ENCODE data around the gene VAMP8. TPM values are rescaled to one million over a fixed set of nuclear protein-coding genes. Genes with fewer than 3 reads are reported as not detected.
A peak's percentile ranks its signal among the peaks of the same experiment; 100 is the strongest.
"Not testable (repeated sequence)": the region's sequence is repeated elsewhere in the genome, so short reads cannot be mapped to it uniquely, and the experiment has no call there.

Gene VAMP8
- polyA plus RNA-seq, 1 donor: 12.8 TPM

DNA sequence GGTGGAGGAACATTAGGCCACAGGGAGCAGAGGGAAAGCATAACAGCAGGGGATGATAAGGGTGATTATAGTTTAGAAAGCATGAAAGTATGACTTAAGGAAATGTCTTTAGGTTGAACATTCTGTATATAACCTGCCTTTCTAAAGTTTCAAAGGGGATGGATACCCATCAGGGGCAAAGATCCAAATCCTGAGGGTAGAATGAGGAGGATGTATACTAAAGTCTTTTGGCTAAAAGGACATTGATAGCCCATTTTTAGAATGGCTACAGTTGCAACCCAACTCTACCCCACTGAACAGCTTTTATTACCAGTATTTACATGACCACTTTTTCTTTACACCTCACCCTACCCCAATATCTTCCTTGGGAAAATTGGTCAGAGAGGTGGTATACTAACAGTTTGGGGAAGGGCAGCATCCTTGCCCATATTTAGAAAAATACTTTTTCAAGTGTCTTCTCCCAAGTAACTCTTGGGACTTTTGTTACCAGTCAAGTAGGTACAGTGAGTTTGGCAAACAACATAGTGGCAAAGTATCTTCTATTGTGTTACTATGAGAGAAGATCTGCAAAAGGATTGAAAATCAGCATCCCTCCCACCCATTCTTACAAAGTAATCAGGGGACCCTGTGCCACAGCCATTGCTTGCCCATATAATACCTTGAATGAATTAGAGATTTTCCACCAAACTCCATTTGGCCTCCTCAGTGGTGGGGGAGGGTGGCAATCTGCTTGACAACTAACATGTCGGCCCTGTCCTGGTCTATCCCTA is 30.1 kb upstream of the VAMP8 start:
- no peak for DNase-seq (ENCODE audit: low read depth)

GRCh38 chr2:85547859-85548607 is 29.4 kb upstream of the VAMP8 start:
- DNase-seq (ENCODE audit: low read depth): no peak

- DNase-seq (ENCODE audit: low read depth): no peak
Observed at GRCh38 chr2:85548608-85548900, 28.8 kb upstream of the VAMP8 start.

DNA sequence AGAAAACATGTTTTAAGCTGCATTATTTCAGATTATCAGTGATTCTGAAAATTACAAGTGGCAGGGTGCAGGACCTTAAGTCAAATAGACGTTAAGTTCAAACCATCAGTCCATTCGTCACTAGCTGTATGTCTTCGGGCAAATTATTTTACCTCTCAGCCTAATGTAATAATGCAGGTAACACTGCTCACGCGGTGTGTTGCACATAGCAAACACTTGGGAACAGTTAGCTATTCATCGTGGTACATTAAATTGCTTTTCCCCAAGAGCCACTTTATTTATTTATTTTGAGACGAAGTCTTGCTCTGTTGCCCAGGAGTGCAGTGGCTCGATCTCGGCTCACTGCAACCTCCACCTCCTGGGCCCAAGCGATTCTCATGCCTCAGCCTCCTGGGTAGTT is 28.3 kb upstream of the VAMP8 start:
- no peak for DNase-seq (ENCODE audit: low read depth)

- DNase-seq (ENCODE audit: low read depth): no peak
Observed at GRCh38 chr2:85549826-85550225, 27.6 kb upstream of the VAMP8 start.

DNA sequence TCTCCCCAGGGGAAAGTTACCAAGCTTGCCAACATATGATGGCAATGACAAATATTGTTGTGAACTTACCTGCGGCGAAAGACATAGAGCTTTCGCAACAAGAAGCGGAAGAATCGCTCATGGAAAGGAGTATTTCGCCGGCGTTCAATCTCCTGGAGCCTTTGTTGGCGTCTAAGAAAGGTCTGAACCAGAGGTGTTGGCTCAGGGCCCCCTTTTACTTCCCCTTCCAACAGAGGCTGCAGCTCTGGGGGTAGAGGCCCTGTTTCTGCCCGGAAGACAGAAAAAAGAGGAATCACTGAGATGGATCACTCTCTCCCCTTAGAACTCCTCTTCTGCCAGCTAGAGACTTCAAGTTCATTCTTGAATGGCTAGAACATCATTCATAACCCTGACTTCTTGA is 26.9 kb upstream of the VAMP8 start:
- DNase-seq (ENCODE audit: low read depth): no peak

- peak; percentile 46 for DNase-seq (ENCODE audit: low read depth)
Observed at GRCh38 chr2:85551698-85552678, 25.4 kb upstream of the VAMP8 start.

GRCh38 chr2:85553184-85553583 is 24.2 kb upstream of the VAMP8 start:
- no peak for DNase-seq (ENCODE audit: low read depth)

- DNase-seq (ENCODE audit: low read depth): no peak
Observed at GRCh38 chr2:85554980-85555612, 22.3 kb upstream of the VAMP8 start.

DNA sequence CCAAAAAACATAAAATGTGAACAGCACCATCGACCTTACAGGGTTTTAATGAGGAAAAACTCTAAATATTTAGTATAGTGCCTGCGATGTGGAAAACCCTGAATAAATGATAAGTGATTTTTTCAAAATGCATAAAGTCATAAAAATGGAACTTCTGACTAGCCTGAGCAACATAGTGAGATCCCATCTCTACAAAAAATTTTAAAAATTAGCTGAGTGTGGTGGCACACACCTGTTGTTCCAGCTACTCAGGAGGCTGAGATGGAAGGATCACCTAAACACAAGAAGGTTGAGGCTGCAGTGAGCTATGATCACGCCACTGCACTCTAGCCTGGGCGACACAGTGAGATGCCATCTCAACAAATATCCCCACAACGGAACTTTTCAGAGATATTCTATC is 20.3 kb upstream of the VAMP8 start:
- DNase-seq (ENCODE audit: low read depth): no peak

DNA sequence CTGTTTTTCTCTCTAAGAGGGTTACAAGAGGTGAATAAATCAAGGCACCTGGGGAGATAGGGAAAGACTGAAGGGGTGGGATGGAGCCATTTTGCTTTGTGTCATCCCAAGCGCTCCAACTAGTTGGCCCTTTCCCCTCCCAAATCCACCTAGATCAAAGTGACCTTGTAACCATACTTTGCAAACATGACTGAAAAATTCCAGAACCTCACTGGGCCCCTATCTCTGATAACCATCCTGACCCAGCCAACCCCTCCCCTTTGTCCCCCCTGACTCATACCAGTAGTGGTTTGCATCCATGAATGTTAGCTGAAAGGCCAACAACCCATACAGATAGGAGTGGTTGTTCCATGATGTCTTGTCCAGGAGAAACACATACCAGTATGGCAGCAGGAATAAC is 19.2 kb upstream of the VAMP8 start:
- no peak for DNase-seq (ENCODE audit: low read depth)

DNA sequence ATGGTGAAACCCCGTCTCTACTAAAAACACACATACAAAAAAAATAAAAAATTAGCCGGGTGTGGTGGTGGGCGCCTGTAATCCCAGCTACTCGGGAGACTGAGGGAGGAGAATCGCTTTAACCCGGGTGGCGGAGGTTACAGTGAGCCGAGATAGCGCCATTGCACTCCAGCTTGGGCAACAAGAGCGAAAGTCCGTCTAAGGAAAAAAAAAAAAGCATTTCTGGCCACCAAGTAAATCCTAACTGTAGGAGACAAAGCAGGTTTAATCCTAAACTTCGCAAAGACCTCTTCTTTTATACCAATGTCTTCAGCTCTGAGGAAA is 17.0 kb upstream of the VAMP8 start:
- not testable (repeated sequence) for DNase-seq (ENCODE audit: low read depth)

DNA sequence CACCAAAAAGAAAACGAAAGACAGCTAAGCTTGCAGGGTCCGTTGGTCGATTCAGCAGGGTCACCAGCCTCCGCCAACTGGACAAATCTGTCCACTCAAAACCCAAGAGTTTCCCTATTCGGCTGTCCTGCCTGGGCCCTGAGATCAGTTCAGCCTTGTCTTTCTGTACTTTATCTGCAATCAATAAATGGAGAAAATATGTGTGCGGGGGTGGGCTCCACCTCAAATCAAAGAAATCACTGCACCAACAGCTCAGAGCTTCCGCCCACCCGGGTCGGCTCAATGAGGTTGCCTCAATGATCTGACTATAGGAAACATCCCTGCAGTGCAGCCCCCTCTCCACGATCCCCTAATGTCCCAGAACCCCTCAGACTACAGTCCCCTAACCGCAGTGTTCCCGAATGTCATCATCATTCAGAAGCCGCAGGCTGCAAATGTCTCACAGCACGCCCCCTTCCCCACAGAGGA is 16.5 kb upstream of the VAMP8 start:
- no peak for DNase-seq (ENCODE audit: low read depth)

DNA sequence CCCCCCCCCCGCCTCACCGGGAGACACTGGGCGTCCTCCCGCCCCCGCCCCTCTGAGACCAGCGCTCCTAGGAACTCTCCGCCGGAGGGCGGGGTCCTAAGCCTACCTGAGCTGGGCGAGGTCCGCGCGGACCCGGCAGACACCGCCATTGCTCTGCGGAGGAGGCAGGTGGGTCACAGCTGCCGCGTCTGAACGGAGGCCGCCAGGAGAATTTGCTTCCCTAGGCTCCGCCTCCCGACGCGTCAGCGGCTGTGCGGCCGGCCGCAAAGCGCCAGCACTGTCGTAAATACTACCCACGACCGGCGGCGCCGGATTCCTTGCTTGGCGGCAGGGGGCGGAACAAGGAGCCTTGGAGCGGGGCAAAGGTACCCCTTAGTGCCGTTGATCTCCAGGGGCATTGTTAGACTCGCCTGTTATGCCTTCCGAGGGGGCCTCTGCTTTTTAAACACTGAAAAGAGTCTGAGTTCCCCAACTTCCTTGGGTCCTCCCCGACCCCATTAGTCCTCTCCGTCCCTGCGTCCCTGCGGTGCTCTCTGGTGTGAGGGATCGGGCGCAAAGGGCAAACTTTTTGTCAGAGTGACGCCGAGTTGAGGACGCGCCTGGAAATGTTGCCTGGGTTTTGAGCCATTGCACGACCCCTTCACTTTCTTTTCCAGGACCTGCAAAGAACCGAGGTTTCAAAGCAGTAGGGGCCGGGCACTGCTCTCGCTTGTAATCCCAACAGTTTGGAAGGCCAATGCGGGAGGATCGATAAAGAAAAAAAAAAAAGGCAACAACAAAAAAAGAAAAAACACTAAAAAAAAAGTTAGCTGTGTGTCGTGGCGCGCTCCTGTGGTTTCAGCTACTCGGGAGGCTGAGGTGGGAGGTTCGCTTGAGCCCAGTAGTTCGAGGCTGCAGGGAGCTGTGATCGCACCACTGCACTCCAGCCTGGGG is 15.8 kb upstream of the VAMP8 start, which contains the start of gene GGCX:
Gene GGCX, minus strand, starts transcription at position 214 of the 933 bp plus-strand sequence. Its CDS starts 65 bp downstream, at position 149.
- peak; percentile 92 for DNase-seq (ENCODE audit: low read depth)

DNA sequence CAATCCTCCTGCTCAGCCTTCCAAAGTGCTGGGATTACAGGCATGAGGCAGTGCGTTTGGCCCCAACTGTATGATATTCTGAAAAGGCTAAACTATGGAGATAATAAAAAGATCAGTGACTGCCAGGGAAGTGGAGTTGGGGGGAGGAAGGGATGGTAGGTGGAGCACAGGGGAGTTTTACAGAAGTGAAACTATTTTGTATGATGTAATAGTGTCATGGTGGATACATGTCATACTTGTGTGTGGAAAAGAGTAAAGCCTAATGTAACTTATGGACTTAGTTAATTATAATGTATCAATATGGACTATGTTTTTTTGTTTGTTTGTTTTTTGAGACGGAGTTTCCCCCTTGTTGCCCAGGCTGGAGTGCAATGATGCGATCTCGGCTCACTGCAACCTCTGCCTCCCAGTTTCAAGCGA is 13.2 kb upstream of the VAMP8 start:
- no peak for DNase-seq (ENCODE audit: low read depth)

GRCh38 chr2:85566265-85566664 is 11.1 kb upstream of the VAMP8 start:
- no peak for DNase-seq (ENCODE audit: low read depth)

DNA sequence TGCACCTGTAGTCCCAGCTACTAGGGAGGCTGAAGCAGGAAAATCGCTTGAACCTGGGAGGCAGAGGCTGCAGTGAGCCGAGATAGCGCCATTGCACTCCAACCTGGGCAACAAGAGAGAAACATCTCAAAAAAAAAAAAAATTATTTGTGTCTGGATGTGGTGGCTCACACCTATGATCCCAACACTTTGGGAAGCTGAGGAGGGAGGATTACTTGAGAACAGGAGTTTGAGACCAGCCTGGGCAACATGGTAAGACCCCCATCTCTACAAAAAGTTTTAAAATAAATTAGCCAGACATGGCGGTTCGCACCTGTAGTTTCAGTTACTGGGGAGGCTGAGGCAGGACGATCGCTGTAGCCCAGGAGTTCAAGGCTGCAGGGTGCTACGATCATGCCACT is 1.6 kb upstream of the VAMP8 start:
- no peak for DNase-seq (ENCODE audit: low read depth)

DNA sequence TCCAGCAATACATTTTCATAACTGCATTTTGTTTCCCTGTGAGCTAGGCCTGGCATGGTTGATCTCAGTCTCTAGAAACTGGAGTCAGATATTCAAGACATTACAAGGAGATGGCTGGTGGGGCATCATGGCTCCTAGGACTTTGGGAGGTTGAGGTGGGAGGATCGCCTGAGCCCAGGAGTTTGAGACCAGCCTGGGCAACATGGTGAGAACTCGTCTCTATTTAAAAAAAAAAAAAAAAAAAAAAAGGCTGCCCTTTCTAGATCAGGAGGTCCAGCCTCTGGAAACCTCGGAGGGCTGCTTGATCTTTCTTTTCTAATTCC is 362 bp upstream of the VAMP8 start:
- no peak for DNase-seq (ENCODE audit: low read depth)

DNA sequence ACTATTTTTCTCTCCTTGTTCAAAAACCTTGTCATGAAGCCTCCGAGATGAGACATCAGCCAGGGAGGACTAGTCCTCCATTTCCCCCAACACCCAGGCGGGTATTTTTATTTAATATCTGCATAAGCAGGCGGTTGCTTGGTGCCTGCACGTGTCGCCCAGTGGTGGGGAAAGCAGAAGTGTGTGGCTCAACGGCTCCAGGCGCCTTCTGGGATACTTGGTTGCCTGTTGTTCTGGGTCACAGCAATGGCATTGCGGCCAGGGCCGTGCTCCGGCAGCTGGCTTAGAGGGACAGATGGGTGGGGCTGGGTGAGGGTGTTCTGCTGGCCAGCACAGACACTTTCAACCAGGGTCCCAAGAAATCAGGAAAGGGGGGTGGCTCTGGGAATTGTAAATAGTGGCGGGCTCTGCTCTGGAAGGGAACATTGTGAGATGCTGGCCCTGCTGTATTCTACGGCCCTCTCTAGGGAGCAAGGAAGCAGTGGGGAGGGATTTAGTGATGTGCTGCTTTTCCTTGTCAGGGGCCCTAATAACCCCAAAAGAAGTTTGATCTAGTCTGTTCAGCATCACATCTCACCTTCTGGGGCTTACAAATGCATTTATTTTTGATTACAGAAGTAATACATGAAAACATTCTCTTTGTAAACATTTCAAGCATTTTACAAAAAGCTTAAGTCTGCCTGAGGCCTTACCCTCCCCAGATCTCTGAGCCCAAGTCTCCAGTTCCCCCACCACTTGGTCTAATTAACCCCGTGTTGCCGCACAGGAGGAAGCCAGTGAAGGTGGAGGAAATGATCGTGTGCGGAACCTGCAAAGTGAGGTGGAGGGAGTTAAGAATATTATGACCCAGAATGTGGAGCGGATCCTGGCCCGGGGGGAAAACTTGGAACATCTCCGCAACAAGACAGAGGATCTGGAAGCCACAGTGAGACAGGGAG is 1.1 kb downstream of the VAMP8 start:
- no peak for DNase-seq (ENCODE audit: low read depth)

Data from forelimb muscle (tissue), 1 donor.